ENCODE data around the gene RGS11.

The RGS11 gene

GRCh38 chr16:280005-280460, 4.3 kb upstream of the RGS11 start:
- Histone ChIP-seq H3K4me1 (ENCODE audit: control insufficient read depth, insufficient read depth, low read length) (no peaks in the 10 kb centered on the region; the same call in 1 of the 2 replicates), H3K27ac (ENCODE audit: low read length) (no peak overlapping the region), H3K9me3 (ENCODE audit: control insufficient read depth, insufficient read depth, low read length) (no peaks in the 10 kb centered on the region), H3K36me3 (ENCODE audit: control insufficient read depth, insufficient read depth, low read length) (no peaks in the 10 kb centered on the region; the same call in 1 of the 2 replicates), H3K27me3 (ENCODE audit: control insufficient read depth, insufficient read depth, low read length) (peaks cover 18% of the 10 kb centered on the region; the same call in 1 of the 2 replicates), H3K4me3 (ENCODE audit: low read length) (peak overlapping the region; percentile 40; the same call in 1 of the 2 replicates)
- WGBS (ENCODE audit: insufficient coverage, insufficient read length) = no CpG with 5 or more reads among the region's 47 CpGs
- no peak for DNase-seq (ENCODE audit: low read depth, low spot score)

- WGBS (ENCODE audit: insufficient coverage, insufficient read length) = no CpG with 5 or more reads among the region's 7 CpGs
- H3K36me3 ChIP-seq (ENCODE audit: control insufficient read depth, insufficient read depth, low read length) = no peaks in the 10 kb centered on the region; the same call in 1 of the 2 replicates
- peaks cover 18% of the 10 kb centered on the region; the same call in 1 of the 2 replicates for H3K27me3 ChIP-seq (ENCODE audit: control insufficient read depth, insufficient read depth, low read length)
- no peaks in the 10 kb centered on the region for H3K9me3 ChIP-seq (ENCODE audit: control insufficient read depth, insufficient read depth, low read length)
- no peak for DNase-seq (ENCODE audit: low read depth, low spot score)
- no peaks in the 10 kb centered on the region; the same call in 1 of the 2 replicates for H3K4me1 ChIP-seq (ENCODE audit: control insufficient read depth, insufficient read depth, low read length)
- no peak overlapping the region for H3K27ac ChIP-seq (ENCODE audit: low read length)
- H3K4me3 ChIP-seq (ENCODE audit: low read length) = no peak overlapping the region
Observed at GRCh38 chr16:279531-279930, 3.8 kb upstream of the RGS11 start.

- H3K9me3 ChIP-seq (ENCODE audit: control insufficient read depth, insufficient read depth, low read length) = no peaks in the 10 kb centered on the region
- no peak for DNase-seq (ENCODE audit: low read depth, low spot score)
- no peaks in the 10 kb centered on the region for H3K36me3 ChIP-seq (ENCODE audit: control insufficient read depth, insufficient read depth, low read length)
- H3K27ac ChIP-seq (ENCODE audit: low read length) = no peak overlapping the region
- H3K4me1 ChIP-seq (ENCODE audit: control insufficient read depth, insufficient read depth, low read length) = no peaks in the 10 kb centered on the region; the same call in 1 of the 2 replicates
- no CpG with 5 or more reads among the region's 6 CpGs for WGBS (ENCODE audit: insufficient coverage, insufficient read length)
- H3K27me3 ChIP-seq (ENCODE audit: control insufficient read depth, insufficient read depth, low read length) = peaks cover 18% of the 10 kb centered on the region; the same call in 1 of the 2 replicates
- H3K4me3 ChIP-seq (ENCODE audit: low read length) = no peak overlapping the region
Observed at GRCh38 chr16:278863-279366, 3.2 kb upstream of the RGS11 start.

GRCh38 chr16:276426-277077, 808 bp upstream of the RGS11 start:
- Histone ChIP-seq H3K4me3 (ENCODE audit: low read length) (no peak overlapping the region), H3K27me3 (ENCODE audit: control insufficient read depth, insufficient read depth, low read length) (peaks cover 18% of the 10 kb centered on the region; the same call in 1 of the 2 replicates), H3K27ac (ENCODE audit: low read length) (no peak overlapping the region), H3K4me1 (ENCODE audit: control insufficient read depth, insufficient read depth, low read length) (no peaks in the 10 kb centered on the region; the same call in 1 of the 2 replicates), H3K9me3 (ENCODE audit: control insufficient read depth, insufficient read depth, low read length) (no peaks in the 10 kb centered on the region), H3K36me3 (ENCODE audit: control insufficient read depth, insufficient read depth, low read length) (no peaks in the 10 kb centered on the region)
- WGBS (ENCODE audit: insufficient coverage, insufficient read length) = no CpG with 5 or more reads among the region's 20 CpGs
- no peak for DNase-seq (ENCODE audit: low read depth, low spot score)

- H3K27me3 ChIP-seq (ENCODE audit: control insufficient read depth, insufficient read depth, low read length) = peaks cover 12% of the 10 kb centered on the region; the same call in 1 of the 2 replicates
Observed at GRCh38 chr16:275041-275641, 603 bp downstream of the RGS11 start.

GRCh38 chr16:273547-274421, 2.0 kb downstream of the RGS11 start:
- no peak for DNase-seq (ENCODE audit: low read depth, low spot score)
- Histone ChIP-seq H3K4me3 (ENCODE audit: low read length) (no peak overlapping the region), H3K27me3 (ENCODE audit: control insufficient read depth, insufficient read depth, low read length) (peaks cover 10% of the 10 kb centered on the region; the same call in 1 of the 2 replicates), H3K4me1 (ENCODE audit: control insufficient read depth, insufficient read depth, low read length) (no peaks in the 10 kb centered on the region; the same call in 1 of the 2 replicates), H3K36me3 (ENCODE audit: control insufficient read depth, insufficient read depth, low read length) (no peaks in the 10 kb centered on the region), H3K9me3 (ENCODE audit: control insufficient read depth, insufficient read depth, low read length) (no peaks in the 10 kb centered on the region), H3K27ac (ENCODE audit: low read length) (no peak overlapping the region)
- no CpG with 5 or more reads among the region's 30 CpGs for WGBS (ENCODE audit: insufficient coverage, insufficient read length)

More at GRCh38 chr16:275041-275641, 603 bp downstream of the RGS11 start:
- no peaks in the 10 kb centered on the region; the same call in 1 of the 2 replicates for H3K4me1 ChIP-seq (ENCODE audit: control insufficient read depth, insufficient read depth, low read length)
- H3K9me3 ChIP-seq (ENCODE audit: control insufficient read depth, insufficient read depth, low read length) = no peaks in the 10 kb centered on the region
- H3K4me3 ChIP-seq (ENCODE audit: low read length) = peak overlapping the region; percentile 41; the same call in 1 of the 2 replicates
- H3K36me3 ChIP-seq (ENCODE audit: control insufficient read depth, insufficient read depth, low read length) = no peaks in the 10 kb centered on the region
- no CpG with 5 or more reads among the region's 58 CpGs for WGBS (ENCODE audit: insufficient coverage, insufficient read length)
- no peak overlapping the region for H3K27ac ChIP-seq (ENCODE audit: low read length)
- DNase-seq (ENCODE audit: low read depth, low spot score) = no peak

- no peak for DNase-seq (ENCODE audit: low read depth, low spot score)
- H3K36me3 ChIP-seq (ENCODE audit: control insufficient read depth, insufficient read depth, low read length) = no peaks in the 10 kb centered on the region
- peaks cover 10% of the 10 kb centered on the region; the same call in 1 of the 2 replicates for H3K27me3 ChIP-seq (ENCODE audit: control insufficient read depth, insufficient read depth, low read length)
- no peaks in the 10 kb centered on the region for H3K9me3 ChIP-seq (ENCODE audit: control insufficient read depth, insufficient read depth, low read length)
- H3K4me3 ChIP-seq (ENCODE audit: low read length) = no peak overlapping the region
- no CpG with 5 or more reads among the region's 36 CpGs for WGBS (ENCODE audit: insufficient coverage, insufficient read length)
- no peaks in the 10 kb centered on the region; the same call in 1 of the 2 replicates for H3K4me1 ChIP-seq (ENCODE audit: control insufficient read depth, insufficient read depth, low read length)
- no peak overlapping the region for H3K27ac ChIP-seq (ENCODE audit: low read length)
Observed at GRCh38 chr16:272633-273546, 2.9 kb downstream of the RGS11 start.

- peaks cover 3% of the 10 kb centered on the region; the same call in 1 of the 2 replicates for H3K27me3 ChIP-seq (ENCODE audit: control insufficient read depth, insufficient read depth, low read length)
- no peaks in the 10 kb centered on the region for H3K36me3 ChIP-seq (ENCODE audit: control insufficient read depth, insufficient read depth, low read length)
- no peaks in the 10 kb centered on the region for H3K9me3 ChIP-seq (ENCODE audit: control insufficient read depth, insufficient read depth, low read length)
- no peak overlapping the region for H3K4me3 ChIP-seq (ENCODE audit: low read length)
- WGBS (ENCODE audit: insufficient coverage, insufficient read length) = no CpG with 5 or more reads among the region's 34 CpGs
- H3K27ac ChIP-seq (ENCODE audit: low read length) = no peak overlapping the region
- DNase-seq (ENCODE audit: low read depth, low spot score) = no peak
- no peaks in the 10 kb centered on the region; the same call in none of the 2 replicates for H3K4me1 ChIP-seq (ENCODE audit: control insufficient read depth, insufficient read depth, low read length)
Observed at GRCh38 chr16:270381-271255, 5.1 kb downstream of the RGS11 start.
